HG03039 (cell line): Measurements from ENCODE around the gene FRMD4A.
"Not testable (repeated sequence)": the region's sequence is repeated elsewhere in the genome, so short reads cannot be mapped to it uniquely, and the experiment has no call there.

ENCODE experiments used
- ATAC-seq: cut with Tn5 transposase; IDR thresholded peaks from one replicate; pipeline ENCODE4 v1.9.1; 2021; ENCODE audit warnings: mild to moderate bottlenecking, moderate library complexity; ENCODE audit not compliant: unreplicated experiment

Gene FRMD4A

GRCh38 chr10:13959443-13960359 is 371.0 kb downstream of the FRMD4A start:
- ATAC-seq = no peak

GRCh38 chr10:13957856-13958255 is 372.9 kb downstream of the FRMD4A start:
- ATAC-seq = no peak

- no peak for ATAC-seq
These were observed 373.9 kb downstream of the FRMD4A start for GRCh38 chr10:13956826-13957225.

GRCh38 chr10:13955409-13956068 is 375.2 kb downstream of the FRMD4A start:
- no peak for ATAC-seq

- not testable (repeated sequence) for ATAC-seq
These were observed 376.5 kb downstream of the FRMD4A start for GRCh38 chr10:13954195-13954594.

DNA sequence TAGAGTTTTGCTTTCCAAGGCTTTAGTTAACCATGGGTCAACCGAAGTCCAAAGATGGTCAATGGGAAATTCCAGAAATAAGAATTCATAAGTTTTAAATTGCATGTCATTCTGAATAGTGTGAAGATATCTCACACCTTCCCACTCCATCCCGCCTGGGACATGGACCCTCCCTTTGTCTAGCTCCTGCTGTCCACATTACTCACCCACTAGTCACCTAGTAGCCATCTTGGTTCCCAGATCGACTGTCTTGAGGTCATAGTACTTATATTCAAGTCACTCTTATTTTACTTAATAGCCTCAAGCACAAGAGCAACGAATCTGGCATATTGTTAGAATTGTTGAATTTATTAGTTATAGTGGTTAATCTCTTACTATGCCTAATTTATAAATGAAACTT is 377.4 kb downstream of the FRMD4A start:
- ATAC-seq = no peak

GRCh38 chr10:13950543-13950939 is 380.2 kb downstream of the FRMD4A start:
- no peak for ATAC-seq

- no peak for ATAC-seq
These were observed 380.7 kb downstream of the FRMD4A start for GRCh38 chr10:13949844-13950542.

- ATAC-seq = no peak
These were observed 384.6 kb downstream of the FRMD4A start for GRCh38 chr10:13946209-13946460.

DNA sequence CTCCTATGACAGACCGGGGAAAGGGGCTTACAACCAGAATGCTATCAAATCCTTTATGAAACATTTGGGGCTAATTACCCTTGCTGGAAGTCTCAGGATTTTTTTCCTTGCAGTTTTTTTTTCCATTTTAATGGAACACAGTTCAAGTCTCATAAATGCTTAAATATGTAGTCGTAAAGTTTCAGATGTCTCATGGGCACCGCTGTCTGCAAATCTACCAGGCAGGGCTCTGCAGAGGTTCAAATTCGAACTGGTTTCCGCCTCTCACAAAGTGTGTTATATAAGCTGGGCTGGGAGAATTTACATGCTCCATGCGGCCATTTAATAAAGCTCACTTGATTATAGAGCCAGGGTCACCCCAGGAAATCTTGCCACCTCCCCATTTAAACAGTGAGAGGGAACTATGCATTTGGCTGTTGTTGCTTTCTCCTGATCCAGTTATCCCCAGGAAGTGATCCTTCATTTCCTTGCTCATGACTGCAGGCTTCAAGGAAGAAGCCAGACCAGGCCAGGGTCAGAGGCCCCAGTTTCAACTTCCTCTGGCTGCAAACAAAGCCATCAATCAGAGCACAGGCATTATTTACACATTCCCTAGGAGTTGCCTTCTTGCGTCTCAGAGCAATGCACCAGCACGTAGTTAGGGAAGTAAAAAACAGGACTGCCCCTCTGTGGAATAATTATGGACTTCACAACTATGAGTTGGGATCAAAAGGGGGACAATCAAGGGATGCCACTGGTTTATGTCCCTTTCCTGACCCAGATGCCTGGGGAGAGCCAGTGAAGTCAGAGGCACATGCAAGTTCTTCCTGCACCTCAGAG is 385.1 kb downstream of the FRMD4A start:
- no peak for ATAC-seq

GRCh38 chr10:13944823-13945222 is 385.9 kb downstream of the FRMD4A start:
- no peak for ATAC-seq

DNA sequence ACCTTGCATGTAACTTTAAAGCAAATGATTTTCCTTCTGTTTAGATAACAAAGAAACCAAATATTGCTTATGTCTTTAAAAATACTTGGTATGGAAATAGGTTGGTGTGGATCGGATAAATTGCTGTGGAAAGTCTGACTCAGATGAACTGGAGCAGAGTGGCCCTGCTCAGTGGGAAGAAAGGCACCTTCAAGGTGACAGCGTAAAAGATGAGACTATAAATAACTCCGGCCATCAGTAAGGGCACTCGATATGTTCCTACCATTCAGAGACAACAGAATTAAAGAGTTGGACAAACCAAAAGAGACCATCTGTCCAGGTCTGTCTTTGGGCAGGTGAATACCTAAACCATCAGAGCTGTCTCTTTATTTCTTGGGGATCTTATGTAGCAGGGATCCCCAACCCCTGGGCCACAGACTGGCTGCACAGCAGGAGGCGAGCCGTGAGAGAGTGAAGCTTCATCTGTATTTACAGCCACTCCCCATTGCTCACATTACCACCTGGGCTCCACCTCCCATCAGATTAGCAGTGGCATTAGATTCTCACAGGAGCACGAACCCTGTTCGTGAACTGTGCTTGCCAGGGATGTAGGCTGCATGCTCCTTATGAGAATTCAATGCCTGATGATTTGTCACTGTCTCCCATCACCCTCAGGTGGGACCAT is 386.9 kb downstream of the FRMD4A start:
- no peak for ATAC-seq

GRCh38 chr10:13942035-13942434 is 388.7 kb downstream of the FRMD4A start:
- ATAC-seq = no peak

- no peak for ATAC-seq
These were observed 391.3 kb downstream of the FRMD4A start for GRCh38 chr10:13939391-13939790.

- ATAC-seq = no peak
These were observed 391.8 kb downstream of the FRMD4A start for GRCh38 chr10:13938950-13939349.

DNA sequence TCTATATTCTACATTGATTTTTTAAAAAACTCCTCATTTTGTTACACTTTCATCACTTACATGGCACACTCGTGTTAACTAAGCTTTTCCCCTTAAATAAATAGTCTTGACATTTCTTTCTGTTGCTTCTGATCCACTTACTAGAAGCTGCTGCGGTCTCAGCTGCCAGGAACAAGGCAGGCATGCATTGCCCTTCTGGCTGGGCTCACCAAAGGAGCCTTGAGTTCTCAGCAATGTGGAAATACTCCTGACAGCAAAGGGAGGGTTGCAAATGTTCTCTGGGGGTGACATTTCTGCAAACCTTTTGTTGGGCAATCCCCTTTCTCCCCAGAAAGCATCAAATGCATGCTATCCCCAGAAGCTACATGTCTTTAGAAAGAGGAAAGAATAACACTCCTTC is 393.9 kb downstream of the FRMD4A start:
- no peak for ATAC-seq

GRCh38 chr10:13930120-13930519 is 400.6 kb downstream of the FRMD4A start:
- ATAC-seq = no peak

DNA sequence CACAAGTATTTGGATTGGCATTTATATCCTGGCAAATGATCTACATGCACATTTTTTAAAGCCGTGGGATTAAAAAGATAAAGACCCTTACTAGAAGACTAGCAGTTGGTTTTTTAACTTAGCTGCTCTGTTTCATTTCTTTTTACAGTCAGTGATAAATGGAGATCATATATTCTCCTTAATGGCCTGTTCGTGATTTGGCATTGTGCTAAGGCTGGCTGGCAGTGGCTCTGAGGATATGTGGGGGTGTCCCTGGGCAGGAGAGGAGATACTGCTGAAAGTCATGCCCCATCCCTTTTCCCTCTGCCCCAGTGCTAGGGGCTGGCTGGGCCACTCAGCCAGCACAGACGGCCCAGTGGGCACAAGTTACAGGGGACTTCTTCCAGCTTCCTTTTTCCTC is 402.3 kb downstream of the FRMD4A start:
- ATAC-seq = no peak

DNA sequence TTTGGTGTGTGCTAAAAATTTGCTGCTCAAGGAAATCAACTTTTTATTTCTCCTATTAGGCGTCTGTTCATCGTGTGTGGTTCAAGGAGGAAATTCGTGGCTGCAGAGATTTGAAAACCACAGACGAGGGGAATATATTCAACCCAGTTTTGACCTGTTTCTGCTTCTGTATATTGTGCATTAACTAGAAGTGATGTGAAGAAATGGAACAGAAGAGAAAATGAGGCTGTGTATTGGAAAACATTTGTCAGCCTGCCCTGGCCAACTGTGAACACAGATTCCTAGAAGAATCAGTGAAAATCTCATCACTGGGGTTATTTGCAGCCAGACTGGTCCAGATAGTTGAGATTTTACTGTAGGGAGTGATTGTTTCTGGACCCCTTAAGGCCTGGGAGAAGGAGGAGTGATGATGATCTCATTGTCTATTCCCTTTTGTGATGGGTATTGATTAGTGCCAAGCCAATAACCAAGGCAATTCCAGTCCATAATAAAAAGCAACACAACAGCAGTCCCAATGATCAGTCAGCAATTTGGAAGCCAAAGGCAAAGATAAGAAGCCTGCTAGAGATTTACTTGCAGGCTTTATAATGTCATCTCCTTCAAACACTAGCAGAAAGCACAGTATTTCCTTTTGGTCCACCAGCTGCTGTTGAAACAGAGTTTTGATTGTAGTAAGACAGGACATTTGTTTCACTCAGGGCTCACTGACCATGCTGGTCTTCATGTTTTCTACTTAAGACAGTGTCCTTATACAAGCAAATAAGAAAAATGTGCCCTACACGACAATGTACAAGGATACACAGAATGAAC is 404.5 kb downstream of the FRMD4A start:
- no peak for ATAC-seq
